SK-N-SH treated with all-trans-retinoic acid at 6 μM for 48 hours (cell line): ENCODE measurements around the gene INCA1.

ENCODE experiments used
- ESRRG ChIP-seq: fragments of 250-450 bp; sonication (Bioruptor Pico); IDR thresholded peaks from 2 replicates; pipeline ENCODE4 v1.6.1; 2021; ENCODE audit warnings: mild to moderate bottlenecking
- OSR1 ChIP-seq: fragments of 250-450 bp; sonication (Bioruptor Pico); IDR thresholded peaks from 2 replicates; pipeline ENCODE4 v1.8.0; 2022; ENCODE audit warnings: moderate library complexity, mild to moderate bottlenecking, inconsistent platforms
- PATZ1 ChIP-seq: fragments of 250-450 bp; sonication (Bioruptor Pico); IDR thresholded peaks from 2 replicates; pipeline ENCODE4 v1.8.0; 2020; ENCODE audit warnings: mild to moderate bottlenecking, moderate library complexity, borderline replicate concordance
- ZNF565 ChIP-seq: fragments of 450-650 bp; formaldehyde crosslinking; conservative IDR thresholded peaks from 2 replicates; pipeline ENCODE4 v1.5.0; 2020; ENCODE audit warnings: low read depth, mild to moderate bottlenecking, moderate library complexity
- ZNF8 ChIP-seq: fragments of 450-650 bp; formaldehyde crosslinking; IDR thresholded peaks from 2 replicates; pipeline ENCODE4 v1.5.0; 2020; ENCODE audit warnings: mild to moderate bottlenecking, moderate library complexity

DNA sequence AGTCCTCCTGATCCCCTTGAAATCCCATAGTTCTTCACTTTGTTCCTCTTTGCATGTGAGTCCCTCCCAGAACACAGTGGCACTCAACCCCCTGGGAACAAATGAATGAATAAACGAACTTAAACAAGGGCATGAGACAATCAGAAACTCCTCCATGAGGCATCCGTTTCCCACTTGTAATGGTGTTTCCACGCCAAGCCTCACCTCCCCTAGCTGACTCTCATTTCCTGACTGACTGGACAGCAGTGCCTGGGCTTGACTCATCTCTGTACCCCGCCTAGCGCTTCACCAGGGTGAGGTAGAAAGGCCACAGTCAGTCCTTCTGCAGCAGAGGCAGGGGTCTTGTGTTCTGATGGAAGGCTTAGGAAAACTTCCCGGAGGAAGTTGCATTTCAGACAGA is 14.6 kb upstream of the INCA1 start:
- TF ChIP-seq ZNF8 (no peak), PATZ1 (CRISPR knock-in tag) (no peak), ZNF565 (CRISPR knock-in tag) (no peak), ESRRG (CRISPR knock-in tag) (no peak), OSR1 (no peak)
